Activated CD8-positive, alpha-beta memory T cell treated with anti-CD3 and anti-CD28 coated beads, Interleukin-2, amount 50 U/mL, for 1 hour (primary cell): Measurements from ENCODE around the gene OTOP2.

Source experiments
- DNase-seq: peaks from one replicate; pipeline ENCODE4 v3.0.0-alpha.2; 2020; ENCODE audit errors: extremely low read depth

OTOP2 gene

GRCh38 chr17:74924250-74924948, at the start of gene OTOP2:
Gene OTOP2 (plus strand): TSS chr17:74924273. CDS start chr17:74924633, 360 bp downstream.
- no peak for DNase-seq

- no peak for DNase-seq
Observed at GRCh38 chr17:74874615-74875037, 49.4 kb upstream of the OTOP2 start.

- DNase-seq: no peak
Observed at GRCh38 chr17:74875155-74875976, 48.7 kb upstream of the OTOP2 start.

- no peak for DNase-seq
Observed at GRCh38 chr17:74875977-74876593, 48.0 kb upstream of the OTOP2 start.

GRCh38 chr17:74877592-74878548, 46.2 kb upstream of the OTOP2 start:
- DNase-seq: no peak

- DNase-seq: no peak
Observed at GRCh38 chr17:74878658-74879057, 45.4 kb upstream of the OTOP2 start.

- DNase-seq: no peak
Observed at GRCh38 chr17:74879308-74879707, 44.8 kb upstream of the OTOP2 start.

- DNase-seq: no peak
Observed at GRCh38 chr17:74881073-74881472, 43.0 kb upstream of the OTOP2 start.

- DNase-seq: no peak
Observed at GRCh38 chr17:74882517-74883240, 41.4 kb upstream of the OTOP2 start.

GRCh38 chr17:74883241-74883745, 40.8 kb upstream of the OTOP2 start:
- DNase-seq: no peak

- DNase-seq: no peak
Observed at GRCh38 chr17:74888469-74888868, 35.6 kb upstream of the OTOP2 start.

GRCh38 chr17:74890554-74890953, 33.5 kb upstream of the OTOP2 start:
- no peak for DNase-seq

GRCh38 chr17:74892013-74892841, 31.8 kb upstream of the OTOP2 start:
- no peak for DNase-seq

- no peak for DNase-seq
Observed at GRCh38 chr17:74892974-74893911, 30.8 kb upstream of the OTOP2 start, which contains the start of gene FADS6. Gene FADS6 (minus strand): TSS chr17:74893633. CDS start chr17:74893595, 38 bp downstream.

- DNase-seq: no peak
Observed at GRCh38 chr17:74893936-74894671, 30.0 kb upstream of the OTOP2 start.

- DNase-seq: no peak
Observed at GRCh38 chr17:74898376-74898946, 25.6 kb upstream of the OTOP2 start.

- no peak for DNase-seq
Observed at GRCh38 chr17:74900208-74900607, 23.9 kb upstream of the OTOP2 start.
